WTC11 (cell line): ENCODE data around the gene TMSB15C.

Experiments
- CTCF ChIP-seq: fragments of 200-600 bp; IDR thresholded peaks from 2 replicates; pipeline ENCODE4 v1.8.0; 2022; ENCODE audit warnings: antibody characterized with exemption
- ESRRA ChIP-seq: sonication (generic); formaldehyde crosslinking; IDR thresholded peaks from 2 replicates; pipeline ENCODE4 v1.8.1; 2022; ENCODE audit warnings: mild to moderate bottlenecking, missing genetic modification reagents, borderline replicate concordance
- ZNF121 ChIP-seq: sonication (generic); formaldehyde crosslinking; IDR thresholded peaks from 2 replicates; pipeline ENCODE4 v1.8.0; 2023; ENCODE audit warnings: missing genetic modification reagents

GRCh38 chrX:104117759-104118158, 41.7 kb upstream of the TMSB15C start:
- TF ChIP-seq ESRRA (CRISPR knock-in tag) (no peak), ZNF121 (CRISPR knock-in tag) (no peak), CTCF (no peak)
